Endothelial cell of umbilical vein (primary cell): ENCODE data around the gene LCE2A.
"Not testable (repeated sequence)": the region's sequence is repeated elsewhere in the genome, so short reads cannot be mapped to it uniquely, and the experiment has no call there.

Experiments
- EZH2 ChIP-seq: IDR thresholded peaks from 2 replicates; pipeline ENCODE4 v1.6.1; 2012; ENCODE audit warnings: borderline replicate concordance, low read depth, mild to moderate bottlenecking, moderate library complexity, low read length, inconsistent platforms; ENCODE audit not compliant: severe bottlenecking
- FOS ChIP-seq: IDR thresholded peaks from 2 replicates; pipeline ENCODE4 v1.6.1; 2011; ENCODE audit warnings: mild to moderate bottlenecking, low read length, moderate library complexity, borderline replicate concordance; ENCODE audit not compliant: insufficient read depth
- GATA2 ChIP-seq: IDR thresholded peaks from 2 replicates; pipeline ENCODE4 v1.7.0; 2011; ENCODE audit warnings: low read depth, mild to moderate bottlenecking, moderate library complexity, mixed read lengths, low read length; ENCODE audit not compliant: insufficient read length, insufficient read depth
- MYC ChIP-seq: IDR thresholded peaks from one replicate; pipeline ENCODE4 v1.6.1; 2011; ENCODE audit warnings: mild to moderate bottlenecking, low read depth, low read length
- POLR2A ChIP-seq: IDR thresholded peaks from 2 replicates; pipeline ENCODE4 v1.6.1; 2012; ENCODE audit warnings: low read depth, mild to moderate bottlenecking, control low read depth, low read length
- POLR2AphosphoS5 ChIP-seq: IDR thresholded peaks from 2 replicates; pipeline ENCODE4 v1.6.1; 2012; ENCODE audit warnings: low read depth, mild to moderate bottlenecking, control low read depth, low read length, moderate library complexity; ENCODE audit not compliant: insufficient read depth
- TF ChIP-seq, protein P1 (sequence below), 2 donors: IDR thresholded peaks; 1 replicate in 1 of 2; 2 replicates in 1 of 2; pipeline ENCODE4 v1.5.1; 2011; ENCODE audit warnings: low read length in 2 of 2, mild to moderate bottlenecking in 2 of 2, moderate library complexity in 2 of 2, control low read depth in 1 of 2, inconsistent platforms in 1 of 2, low read depth in 1 of 2; ENCODE audit not compliant: insufficient read depth in 1 of 2; ENCODE audit errors: extremely low read depth in 1 of 2
- TF ChIP-seq, protein P2 (sequence below): IDR thresholded peaks from 2 replicates; pipeline ENCODE4 v1.6.1; 2011; ENCODE audit not compliant: insufficient read depth, insufficient read length

DNA sequence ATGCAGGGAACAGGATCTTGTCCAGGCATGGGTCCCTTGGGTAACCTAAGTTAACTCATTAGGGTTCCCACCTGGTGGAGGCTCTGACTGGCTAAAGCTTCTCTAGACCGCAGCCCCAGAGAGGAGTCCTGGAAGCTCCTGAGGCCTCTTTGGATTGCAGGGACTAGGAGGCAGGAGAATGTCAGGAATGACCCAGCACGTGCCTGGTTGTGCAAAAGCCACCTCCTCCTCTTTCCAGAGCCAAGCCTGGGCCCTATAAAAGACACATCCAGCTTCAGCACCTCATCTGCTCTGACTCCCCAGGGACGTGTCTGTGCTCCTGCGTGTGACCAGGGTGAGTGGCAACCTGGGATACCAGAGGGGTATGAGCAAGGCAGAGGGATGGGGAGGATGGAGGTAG lies 12.3 kb upstream of the LCE2A start, which contains the start of gene LCE2B:
- TF ChIP-seq, protein P1, sequence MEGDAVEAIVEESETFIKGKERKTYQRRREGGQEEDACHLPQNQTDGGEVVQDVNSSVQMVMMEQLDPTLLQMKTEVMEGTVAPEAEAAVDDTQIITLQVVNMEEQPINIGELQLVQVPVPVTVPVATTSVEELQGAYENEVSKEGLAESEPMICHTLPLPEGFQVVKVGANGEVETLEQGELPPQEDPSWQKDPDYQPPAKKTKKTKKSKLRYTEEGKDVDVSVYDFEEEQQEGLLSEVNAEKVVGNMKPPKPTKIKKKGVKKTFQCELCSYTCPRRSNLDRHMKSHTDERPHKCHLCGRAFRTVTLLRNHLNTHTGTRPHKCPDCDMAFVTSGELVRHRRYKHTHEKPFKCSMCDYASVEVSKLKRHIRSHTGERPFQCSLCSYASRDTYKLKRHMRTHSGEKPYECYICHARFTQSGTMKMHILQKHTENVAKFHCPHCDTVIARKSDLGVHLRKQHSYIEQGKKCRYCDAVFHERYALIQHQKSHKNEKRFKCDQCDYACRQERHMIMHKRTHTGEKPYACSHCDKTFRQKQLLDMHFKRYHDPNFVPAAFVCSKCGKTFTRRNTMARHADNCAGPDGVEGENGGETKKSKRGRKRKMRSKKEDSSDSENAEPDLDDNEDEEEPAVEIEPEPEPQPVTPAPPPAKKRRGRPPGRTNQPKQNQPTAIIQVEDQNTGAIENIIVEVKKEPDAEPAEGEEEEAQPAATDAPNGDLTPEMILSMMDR (IDR thresholded peaks at IDR 0.05; ENCODE audit: extremely low read depth in 1 of 2, insufficient read depth in 1 of 2, low read depth in 1 of 2, low read length in 2 of 2): not testable (repeated sequence)
- not testable (repeated sequence) for TF ChIP-seq POLR2A, EZH2, MYC, POLR2AphosphoS5, FOS, GATA2
- TF ChIP-seq, protein P2, sequence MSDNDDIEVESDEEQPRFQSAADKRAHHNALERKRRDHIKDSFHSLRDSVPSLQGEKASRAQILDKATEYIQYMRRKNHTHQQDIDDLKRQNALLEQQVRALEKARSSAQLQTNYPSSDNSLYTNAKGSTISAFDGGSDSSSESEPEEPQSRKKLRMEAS: not testable (repeated sequence)
